Germinal center (tissue), 1 donor: ENCODE results near the gene KIF4B.
"Not testable (repeated sequence)": the region's sequence is repeated elsewhere in the genome, so short reads cannot be mapped to it uniquely, and the experiment has no call there.

Source experiments
- DNase-seq: peaks from one replicate; pipeline ENCODE4 v3.0.0; 2012; ENCODE audit warnings: mixed read lengths, low spot score

Gene KIF4B

GRCh38 chr5:155013526-155013925 is at the start of gene KIF4B:
TSS of gene KIF4B (plus strand) at chr5:155013755. CDS start at chr5:155013860, 105 bp downstream.
- DNase-seq: no peak

- DNase-seq: no peak
Measured at GRCh38 chr5:154966081-154966841, 47.3 kb upstream of the KIF4B start.

DNA sequence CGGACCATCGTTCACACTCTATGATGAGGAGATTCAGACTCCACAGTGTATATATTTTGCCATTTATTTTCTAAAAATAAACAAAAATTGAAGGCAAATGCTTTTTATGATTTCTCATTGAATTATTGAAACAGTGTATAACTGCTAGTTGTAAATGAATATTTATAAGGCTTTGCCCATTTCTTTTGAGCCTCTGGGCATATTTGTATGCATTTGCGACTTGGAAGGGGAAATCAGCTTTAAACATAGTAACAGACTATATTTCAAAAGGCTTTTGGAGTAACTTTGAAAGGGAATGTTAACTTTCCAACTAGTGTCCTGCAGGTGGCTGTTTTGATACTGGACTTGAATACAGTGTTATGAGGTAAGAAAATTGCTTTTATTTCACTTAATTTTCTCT is 46.7 kb upstream of the KIF4B start:
- no peak for DNase-seq

- DNase-seq: peak; percentile 12
Measured at GRCh38 chr5:154967421-154968024, 46.0 kb upstream of the KIF4B start.

- no peak for DNase-seq
Measured at GRCh38 chr5:154968953-154969352, 44.6 kb upstream of the KIF4B start.

DNA sequence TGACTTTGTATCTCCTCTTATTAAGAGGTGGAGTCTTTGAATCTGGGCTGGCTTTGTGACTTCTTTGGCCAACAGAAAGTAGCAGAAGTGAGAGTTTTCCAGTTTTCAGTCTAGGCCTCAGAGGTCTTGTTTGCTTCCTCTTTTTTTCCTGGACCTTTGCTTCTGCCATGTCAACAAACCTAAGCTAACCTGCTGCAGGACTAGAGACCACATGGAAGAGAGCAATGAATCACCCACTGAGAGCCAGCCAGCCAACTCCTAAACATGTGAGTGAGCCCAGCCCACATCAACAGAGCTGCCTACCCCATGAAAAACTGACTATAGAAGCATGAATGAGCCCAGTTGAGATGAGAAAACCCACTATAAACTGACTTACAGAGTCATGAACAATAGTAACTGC is 42.8 kb upstream of the KIF4B start:
- DNase-seq: no peak

- DNase-seq: no peak
Measured at GRCh38 chr5:154971501-154971900, 42.1 kb upstream of the KIF4B start.

DNA sequence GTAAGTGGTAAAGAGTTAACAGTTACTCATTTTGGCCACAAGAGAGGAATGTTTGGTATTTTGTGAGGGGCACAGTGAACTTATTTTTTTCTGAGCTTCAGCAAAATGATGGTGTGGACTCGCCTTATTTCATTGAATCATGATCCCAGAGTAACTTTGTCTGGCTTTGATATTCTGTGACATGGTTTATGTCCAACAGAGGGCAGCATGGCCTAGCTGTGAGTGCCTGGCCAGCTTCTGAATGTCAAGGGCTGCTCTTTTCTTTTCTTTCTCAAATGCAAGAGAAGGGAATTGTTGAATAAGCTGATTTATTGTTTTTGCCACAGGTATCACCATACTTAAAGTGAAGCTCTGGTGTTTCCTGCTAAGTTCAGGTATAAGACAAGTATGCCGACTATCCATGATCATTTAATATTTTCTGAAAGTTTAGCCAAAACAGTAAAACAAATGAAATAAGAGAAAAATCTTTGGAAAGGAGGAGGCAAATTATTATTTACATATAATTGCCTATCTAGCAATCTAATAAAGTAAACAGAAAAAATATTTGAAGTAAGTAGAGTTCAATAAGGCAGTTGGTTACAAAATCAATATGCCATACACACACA is 41.0 kb upstream of the KIF4B start:
- DNase-seq: no peak

GRCh38 chr5:154976082-154976481 is 37.5 kb upstream of the KIF4B start:
- not testable (repeated sequence) for DNase-seq

GRCh38 chr5:154977409-154977808 is 36.1 kb upstream of the KIF4B start:
- no peak for DNase-seq

DNA sequence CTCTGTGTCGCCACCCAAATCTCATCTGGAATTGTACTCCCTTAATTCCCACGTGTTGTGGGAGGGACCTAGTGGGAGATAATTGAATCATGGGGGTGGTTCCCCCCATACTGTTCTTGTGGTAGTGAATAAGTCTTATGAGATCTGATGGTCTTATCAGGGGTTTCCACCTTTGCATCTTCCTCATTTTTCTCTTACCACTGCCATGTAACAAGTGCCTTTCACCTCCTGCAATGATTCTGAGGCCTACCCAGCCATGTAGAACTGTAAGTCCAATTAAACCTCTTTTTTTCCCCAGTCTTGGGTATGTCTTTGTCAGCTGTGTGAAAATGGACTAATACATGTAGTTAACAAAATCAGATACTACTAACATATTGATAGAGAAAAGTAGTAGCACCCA is 35.3 kb upstream of the KIF4B start:
- not testable (repeated sequence) for DNase-seq

- no peak for DNase-seq
Measured at GRCh38 chr5:154984946-154985516, 28.5 kb upstream of the KIF4B start.

GRCh38 chr5:154986151-154986550 is 27.4 kb upstream of the KIF4B start:
- no peak for DNase-seq

DNA sequence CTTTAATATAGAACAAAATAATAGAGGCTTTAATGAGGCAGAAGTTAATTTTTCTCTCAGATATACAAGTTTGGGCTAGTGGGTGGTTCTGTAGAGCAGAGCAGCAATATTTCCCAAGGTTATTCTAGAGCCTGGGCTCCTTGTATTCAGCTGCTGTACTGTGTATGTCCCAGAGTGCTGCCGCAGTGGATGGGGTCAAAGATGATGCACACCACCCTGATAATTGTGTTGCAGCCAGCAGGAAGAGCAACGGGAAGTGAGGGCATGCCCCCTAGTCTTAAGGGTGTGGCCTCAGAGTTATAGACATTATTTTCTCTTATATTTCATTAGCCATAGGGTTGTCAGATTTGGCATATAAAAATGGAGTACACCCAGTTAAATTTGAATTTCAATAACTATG is 23.9 kb upstream of the KIF4B start:
- DNase-seq: no peak

DNA sequence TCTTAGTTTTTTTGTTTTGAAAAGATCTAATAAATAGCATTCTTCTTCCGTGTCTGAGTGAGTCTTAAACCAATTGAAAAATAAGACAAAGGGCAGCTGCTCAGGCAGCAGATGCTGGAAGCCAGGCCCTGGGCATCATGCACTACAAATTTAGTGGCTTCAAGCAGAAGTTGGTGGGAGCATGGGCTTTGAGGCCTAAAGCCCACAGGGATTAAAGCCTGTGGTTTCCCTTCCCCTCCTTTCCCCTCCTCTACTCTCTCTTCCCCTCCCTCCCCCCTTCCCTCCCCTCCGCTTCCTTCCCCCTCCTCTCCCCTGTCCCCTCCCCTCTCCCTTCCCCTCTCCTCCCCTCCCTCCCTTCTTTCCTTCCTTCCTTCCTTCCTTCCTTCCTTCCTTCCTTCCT is 20.1 kb upstream of the KIF4B start:
- DNase-seq: no peak

DNA sequence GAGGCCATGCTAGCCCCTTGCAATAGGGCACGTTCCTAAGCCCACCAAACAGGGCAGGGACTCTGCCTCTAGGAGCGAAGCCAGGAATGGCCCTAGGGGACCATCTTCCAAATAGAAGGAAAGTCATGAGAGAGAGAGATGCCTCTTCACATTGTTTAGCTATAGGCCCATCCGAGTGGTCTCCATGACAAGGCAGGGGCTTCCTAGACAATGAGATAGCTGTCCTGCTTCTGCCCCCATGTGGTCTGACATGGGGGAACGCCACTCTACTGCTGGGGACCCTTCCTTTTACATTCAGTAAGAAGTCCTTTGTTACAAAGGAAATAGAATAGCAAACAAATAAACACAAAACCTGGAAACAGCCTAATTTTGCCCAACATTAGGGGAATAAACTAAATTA is 17.9 kb upstream of the KIF4B start:
- no peak for DNase-seq

GRCh38 chr5:154997746-154998145 is 15.8 kb upstream of the KIF4B start:
- DNase-seq: no peak

GRCh38 chr5:154999865-155000264 is 13.7 kb upstream of the KIF4B start:
- DNase-seq: no peak

- no peak for DNase-seq
Measured at GRCh38 chr5:155001523-155001922, 12.0 kb upstream of the KIF4B start.

- DNase-seq: not testable (repeated sequence)
Measured at GRCh38 chr5:155002722-155003121, 10.8 kb upstream of the KIF4B start.

DNA sequence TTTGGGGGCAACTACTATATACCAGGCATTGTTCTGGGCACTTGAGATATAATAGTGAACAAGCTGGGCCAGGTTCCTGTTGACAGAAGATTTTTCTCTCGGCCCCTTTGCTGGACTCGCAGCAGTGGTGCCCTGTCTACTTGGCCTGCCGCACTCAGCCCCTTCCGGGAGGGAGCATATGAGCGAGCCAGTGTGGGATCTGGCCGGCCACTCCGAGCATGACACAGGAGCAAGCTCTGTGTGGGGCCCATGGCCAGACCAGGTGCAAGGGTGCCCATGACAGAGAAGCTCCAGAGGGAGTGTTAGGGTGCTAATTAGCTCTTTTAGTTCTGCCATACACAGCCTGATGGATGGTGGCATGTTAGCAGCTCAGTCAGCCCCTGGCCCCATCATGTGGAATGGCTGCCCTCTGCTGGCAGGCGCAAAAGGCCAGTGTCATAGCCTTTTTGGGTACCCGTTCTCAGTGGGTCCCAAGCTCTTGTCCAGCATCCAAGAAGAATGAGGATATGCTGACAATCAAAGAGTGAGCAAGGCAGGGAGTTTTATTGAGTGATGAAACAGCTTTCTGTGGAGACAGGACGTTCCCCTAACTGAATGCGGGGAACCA is 9.3 kb upstream of the KIF4B start:
- no peak for DNase-seq

- not testable (repeated sequence) for DNase-seq
Measured at GRCh38 chr5:155006265-155006664, 7.3 kb upstream of the KIF4B start.

GRCh38 chr5:155008669-155009068 is 4.9 kb upstream of the KIF4B start:
- no peak for DNase-seq
